Measurements from ENCODE around the gene APOL6.

- TF ChIP-seq CTCF (conservative IDR thresholded peaks at IDR 0.05), result no peak
- no peak for TF ChIP-seq ZFX (IDR thresholded peaks at IDR 0.05)
Observed at GRCh38 chr22:35662914-35663313, 14.7 kb downstream of the APOL6 start.
